HG03442 (cell line): ENCODE data around the gene PCDH1.

Experiments used
- ATAC-seq: cut with Tn5 transposase; IDR thresholded peaks from one replicate; pipeline ENCODE4 v1.9.1; 2021; ENCODE audit warnings: mild to moderate bottlenecking, moderate library complexity; ENCODE audit not compliant: unreplicated experiment

The PCDH1 gene

DNA sequence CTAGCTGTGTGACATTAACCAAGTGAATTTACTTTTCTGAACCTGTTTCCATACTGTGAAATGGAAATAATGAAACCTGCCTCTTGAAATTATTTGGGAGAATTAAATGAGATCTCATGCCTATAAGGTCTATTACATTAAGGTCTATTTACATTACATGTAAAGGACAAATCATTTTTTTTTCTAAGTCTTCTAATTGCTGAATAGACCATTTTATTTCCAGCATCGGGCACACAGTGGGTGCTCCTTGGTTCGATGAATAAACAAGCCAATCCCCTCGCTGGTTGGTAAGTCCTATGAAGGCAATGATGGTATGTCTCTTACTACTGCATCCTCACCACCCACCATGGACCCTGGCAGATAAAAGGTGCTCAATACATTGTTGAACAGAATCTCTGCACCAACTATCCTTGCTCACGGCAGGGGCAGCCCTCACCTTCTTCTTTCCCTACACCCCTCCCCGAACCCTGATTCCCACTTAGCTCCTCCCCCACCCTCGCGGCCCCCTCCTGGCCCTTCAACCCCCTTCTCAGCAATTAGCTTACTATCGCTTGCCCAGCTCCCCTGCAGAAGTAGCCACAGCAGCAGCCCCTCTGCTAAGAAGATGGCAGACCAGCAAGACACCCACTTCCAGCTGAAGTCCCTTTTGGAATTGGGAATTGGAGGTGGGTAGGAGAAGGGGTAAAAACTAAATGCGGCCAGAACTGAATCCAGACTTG, 3.0 kb downstream of the PCDH1 start:
- ATAC-seq, result no peak

DNA sequence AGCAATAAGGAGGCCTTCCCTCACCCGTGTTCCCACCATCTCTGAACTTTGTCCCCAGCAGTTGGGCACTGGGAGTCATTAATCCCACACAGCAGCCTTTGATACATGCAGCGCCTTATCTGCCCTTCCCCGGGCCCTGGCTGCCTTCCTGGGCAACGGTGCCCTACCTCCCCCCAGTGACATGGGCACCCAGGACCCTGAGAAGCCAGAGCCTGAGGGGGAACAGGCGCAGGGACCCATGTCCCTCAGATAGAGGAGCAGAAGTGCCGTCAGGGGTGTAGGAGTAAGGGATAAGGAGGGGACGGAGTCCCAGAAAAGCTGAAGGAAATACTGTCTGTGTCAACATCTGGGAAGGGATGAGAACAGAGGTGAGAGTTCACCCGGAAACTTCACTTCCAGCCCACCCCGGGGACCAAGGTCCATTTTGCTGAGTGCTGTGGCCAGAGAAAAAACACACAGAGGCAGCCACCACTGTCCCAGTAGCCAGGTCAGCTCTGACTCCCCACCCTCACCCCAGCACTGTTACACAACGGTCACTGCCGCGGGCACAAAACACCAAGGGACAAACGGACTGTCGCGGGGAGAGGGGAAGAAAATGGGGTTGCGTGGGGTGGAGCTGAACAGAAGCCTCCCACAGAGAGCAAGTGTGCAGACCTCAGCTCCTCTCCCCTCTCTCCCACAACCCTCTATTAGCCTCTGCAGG, 3.8 kb downstream of the PCDH1 start:
- ATAC-seq, result no peak

DNA sequence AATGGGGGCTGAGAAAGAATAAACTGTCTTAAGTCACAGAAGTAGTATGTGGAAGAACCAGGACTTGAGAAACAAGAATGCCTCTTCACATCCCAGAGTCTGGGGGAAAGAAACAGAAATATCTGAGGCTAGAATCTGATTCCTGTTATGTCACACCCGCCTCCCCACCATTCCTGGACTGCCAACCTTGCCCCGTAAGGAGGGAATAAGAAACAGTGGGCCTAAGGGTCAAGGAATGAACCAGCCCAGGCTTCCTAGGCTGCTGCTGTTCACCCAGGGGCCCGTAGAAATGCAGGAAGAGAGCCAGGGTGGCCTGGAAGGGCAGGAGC, 4.3 kb downstream of the PCDH1 start:
- no peak for ATAC-seq

DNA sequence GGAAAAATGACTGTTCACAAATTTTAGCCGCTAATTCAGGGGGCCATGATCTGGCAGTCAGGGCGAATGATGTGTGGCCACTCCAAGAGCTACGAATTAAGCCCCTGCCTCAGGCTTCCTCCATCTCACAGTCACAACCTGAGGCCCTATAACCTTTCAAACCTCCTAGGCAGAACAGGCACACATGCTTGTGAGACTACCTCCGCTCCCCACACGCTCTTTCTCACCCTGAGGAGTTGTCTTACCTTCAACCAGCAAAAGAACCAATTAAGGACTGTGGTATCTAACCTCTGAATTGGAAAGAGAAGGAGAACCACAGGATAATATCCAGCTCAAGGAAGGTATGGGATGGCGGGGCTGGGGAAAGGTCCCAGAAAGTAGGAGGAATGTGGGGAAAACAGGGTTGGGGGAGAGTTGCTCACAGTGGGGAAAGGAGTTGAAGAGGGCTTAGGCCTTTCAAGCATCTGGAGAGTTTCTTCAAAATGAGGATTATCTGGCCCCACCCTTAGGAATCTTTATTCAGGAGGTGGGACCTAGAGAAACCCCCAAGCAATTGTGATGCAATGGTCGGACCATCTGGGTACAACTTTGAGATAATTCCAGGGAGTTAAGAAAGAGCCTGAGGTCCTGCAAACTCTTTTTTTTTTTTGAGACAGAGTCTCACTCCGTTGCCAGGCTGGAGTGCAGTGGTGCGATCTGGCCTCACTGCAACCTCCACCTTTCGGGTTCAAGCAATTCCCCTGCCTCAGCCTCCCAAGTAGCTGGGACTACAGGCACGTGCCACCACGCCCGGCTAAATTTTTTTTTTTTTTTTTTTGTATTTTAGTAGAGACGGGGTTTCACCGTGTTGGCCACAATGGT, 5.5 kb downstream of the PCDH1 start:
- no peak for ATAC-seq

DNA sequence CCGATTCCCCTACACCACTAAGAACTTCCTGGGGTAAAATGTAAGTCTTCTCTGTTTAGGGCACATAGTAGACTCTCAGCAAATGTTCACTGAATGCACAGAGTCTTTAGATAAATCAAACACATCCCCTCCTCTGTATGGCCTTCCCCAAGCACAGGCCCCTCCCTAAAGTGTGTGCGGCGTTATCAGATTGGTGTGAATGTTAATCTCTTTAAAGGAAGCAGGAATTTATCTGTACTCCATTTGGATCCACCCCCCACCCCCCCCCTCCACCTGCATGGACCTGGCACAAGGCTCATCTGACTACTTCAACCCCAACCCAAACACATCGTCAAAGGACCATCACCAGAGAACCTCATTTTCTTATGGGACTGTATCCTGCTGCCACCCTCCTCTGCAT, 6.3 kb downstream of the PCDH1 start:
- ATAC-seq, result no peak

DNA sequence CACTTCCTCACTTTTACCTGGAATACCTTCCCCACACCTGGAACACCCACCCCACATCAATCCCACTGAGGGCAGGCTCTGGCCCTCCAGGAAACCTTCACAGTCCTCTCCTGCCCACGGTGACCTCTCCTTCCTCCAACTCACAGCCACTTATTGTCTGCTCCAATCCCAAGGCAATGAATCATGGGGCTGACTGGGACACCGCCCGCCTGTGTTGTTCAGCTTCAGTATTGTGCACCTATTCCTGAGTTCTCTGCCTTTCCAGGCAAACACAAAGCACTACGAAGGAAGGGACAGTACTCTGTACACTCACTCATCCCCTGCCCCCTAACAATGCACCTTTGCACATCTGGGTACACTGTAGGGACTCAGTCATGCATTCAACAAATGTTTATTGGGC, 7.3 kb downstream of the PCDH1 start:
- no peak for ATAC-seq

DNA sequence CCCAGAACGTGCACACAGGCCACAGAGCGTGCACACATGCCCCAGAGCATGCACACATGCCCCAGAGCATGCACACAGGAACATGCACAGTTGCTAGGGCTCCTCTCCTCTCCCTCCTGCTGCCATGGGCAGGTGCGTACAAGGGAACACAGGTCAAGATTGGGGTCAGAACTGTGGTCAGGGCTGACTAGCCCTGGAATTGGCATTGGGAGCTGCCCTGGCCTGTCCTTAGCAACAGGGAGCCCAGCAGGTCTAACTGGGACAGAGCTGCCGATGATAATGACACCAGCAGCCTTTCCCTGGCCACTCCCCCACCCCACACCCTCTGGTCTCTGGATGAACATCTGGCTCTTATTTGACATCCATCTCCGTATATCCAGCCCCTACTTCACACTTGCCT, 8.0 kb downstream of the PCDH1 start:
- no peak for ATAC-seq

DNA sequence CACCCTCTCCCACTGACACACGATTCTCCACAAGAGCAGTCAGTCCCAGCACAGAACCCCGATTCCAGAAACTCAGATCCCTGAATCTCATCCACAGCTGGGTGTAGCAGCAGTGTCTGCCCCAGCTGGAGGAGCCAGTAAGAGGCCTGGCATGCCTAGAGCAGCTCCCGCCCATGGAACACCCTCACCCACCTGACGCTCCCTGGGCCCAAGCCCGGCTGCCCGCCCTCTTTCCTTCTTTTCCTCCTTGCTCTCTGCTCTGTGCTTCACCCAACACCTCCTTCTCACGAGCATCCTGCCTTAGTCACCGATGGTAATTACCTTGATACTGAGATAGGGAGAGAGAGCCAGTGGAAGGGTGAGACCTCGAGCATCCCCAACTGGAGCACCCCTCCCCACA, 8.7 kb downstream of the PCDH1 start:
- ATAC-seq, result no peak

DNA sequence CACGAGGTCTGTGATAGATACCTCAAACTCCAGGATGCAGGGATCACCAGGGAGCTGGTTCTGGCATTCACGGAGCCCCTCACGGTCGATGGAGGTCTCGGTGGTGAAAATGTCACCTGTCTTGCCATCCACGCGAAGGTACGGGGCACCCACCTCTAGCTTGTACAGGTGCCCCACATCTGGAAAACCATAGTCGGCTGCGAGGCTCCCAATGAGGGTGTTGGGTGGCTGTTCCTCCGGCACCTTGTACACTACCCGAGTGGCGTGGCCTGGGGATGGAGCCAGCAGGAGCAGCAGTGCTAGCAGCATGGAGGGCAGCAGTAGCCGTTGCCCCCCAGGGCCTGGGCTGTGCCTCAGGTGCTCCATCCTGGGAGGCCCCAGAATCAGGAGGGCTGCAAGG, 9.2 kb downstream of the PCDH1 start:
- ATAC-seq, result no peak

DNA sequence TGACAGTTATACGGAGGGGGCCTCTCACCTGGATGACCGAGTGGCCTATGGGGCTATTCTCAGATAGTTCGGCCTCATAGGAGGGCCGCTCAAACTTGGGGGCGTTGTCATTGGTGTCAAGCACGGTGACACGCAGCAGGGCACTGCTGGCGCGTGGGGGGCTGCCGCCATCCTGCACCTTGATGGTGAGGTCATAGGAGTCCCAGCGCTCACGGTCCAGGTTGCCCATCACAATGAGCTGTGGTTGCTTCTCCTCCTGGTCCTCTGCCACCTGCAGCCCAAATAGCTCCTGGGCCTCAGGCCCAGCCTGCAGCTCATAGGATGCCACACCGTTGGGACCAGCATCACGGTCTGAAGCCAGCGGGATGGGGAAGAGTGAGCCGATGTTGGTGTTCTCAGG, 9.7 kb downstream of the PCDH1 start:
- no peak for ATAC-seq

DNA sequence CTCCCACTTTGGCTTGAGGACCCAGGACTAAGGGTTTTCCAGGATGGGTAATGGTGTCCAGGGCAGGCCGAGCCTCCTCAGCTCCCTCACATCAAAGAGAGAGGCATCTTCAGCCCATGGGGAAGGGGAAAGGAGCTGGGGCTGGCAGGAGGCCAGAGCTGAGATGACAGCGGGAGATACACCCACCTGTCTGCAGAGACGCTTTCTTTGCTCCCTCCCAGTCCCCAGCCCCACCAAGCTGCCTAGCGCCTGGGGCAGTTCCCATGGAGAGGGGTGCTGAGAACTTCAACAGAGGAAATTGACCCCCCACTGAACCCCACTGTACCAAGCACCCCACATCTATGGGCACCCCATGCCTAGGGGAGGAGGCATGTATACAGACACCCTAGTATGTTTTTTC, 10.6 kb downstream of the PCDH1 start:
- no peak for ATAC-seq

DNA sequence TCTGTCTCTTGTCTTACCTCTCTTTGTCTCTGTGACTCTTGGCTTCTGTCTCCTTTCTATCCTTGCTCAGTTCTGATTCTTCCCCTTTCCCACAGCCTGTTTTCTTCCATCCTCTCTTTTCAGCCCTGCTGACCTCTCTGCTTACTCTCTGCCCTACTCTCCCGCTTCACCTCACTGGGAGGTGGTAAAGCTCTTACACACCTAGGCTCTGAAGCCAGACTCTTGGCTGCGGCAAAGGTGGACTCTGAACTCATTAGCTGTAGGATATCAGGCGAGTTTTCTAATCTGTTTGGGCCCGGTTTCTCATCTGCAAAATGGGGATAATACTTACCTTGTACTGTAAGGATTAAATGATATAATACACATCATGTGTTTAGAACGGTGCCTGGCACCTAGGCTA, 11.1 kb downstream of the PCDH1 start:
- no peak for ATAC-seq

DNA sequence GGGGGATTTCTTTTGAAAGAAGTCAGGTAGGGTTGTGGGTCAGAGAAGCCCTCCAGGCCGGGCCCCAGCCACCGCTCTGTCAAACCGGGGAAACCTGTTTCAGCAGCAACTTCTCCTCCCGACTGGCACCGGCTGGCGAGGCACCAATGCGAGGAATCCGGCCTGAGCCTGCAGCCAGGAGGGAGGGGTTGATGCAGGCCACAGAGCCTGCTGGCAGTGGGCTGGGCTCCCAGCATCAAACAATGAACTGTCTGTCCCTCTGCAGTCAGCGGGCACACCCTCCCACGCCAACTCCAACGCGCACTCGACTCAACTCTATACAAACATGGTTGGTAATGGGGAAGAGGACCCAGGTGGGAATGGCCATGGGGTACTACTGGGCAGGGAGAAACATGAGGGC, 12.1 kb downstream of the PCDH1 start:
- no peak for ATAC-seq

DNA sequence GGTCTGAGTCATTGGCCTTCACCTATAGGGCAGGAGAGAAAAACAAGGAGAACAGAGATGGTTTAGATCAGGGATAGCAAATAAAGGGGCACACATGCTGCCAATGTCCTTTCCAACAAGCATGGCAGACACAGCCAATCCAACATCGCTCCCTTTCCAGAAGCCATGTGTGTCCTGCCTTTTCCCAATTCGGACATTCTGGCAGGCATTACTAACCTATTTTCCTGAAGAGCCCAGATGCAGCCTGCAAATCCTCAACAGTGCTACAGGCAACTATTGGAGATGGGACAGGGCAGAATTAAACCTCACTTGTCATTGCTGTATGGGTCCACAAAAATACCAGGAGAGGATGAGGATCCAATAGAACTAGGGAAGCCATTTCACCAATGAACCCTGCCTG, 12.8 kb downstream of the PCDH1 start:
- ATAC-seq, result no peak

DNA sequence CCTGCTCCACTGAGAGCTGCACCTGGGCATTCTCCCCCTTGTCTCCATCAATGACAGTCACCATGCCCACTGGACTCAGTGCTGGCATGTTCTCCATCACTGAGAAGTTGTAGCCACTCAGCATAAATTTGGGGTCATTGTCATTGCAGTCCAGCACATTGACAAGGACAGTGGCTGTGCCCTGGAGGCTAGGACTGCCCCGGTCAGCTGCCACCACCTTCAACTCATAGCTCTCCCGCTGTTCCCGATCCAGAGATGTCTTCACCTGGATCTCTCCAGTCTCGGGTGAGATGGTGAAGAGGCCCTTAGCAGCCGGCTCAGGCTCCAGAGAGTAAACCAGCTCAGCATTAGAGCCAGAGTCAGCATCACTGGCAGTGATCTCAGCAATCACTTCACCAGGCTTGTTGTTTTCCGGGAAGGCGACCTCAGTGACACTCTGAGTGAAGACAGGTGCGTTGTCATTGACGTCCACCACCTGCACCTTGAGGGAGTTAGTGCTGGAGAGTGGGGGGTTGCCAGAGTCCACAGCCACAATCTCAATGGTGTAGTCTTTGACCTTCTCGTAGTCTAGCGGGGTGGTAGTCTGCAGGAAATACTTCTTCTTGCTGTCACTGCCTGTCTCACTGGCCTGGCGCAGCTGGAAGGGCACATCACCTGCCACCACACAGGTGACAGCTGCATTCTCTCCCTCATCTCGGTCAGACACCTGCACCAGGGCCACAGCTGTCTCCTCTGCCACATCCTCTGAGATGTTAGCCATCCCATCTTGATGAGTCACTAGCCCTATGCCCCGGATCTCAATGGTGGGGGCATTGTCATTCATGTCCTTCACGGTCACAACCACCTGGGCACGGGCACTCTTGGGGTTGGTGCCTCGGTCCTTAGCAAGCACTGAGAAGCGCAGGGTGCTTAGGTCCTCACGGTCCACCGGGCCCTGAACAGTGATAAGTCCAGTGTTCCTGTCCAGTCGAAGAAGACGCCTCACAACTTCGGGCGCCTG, 13.5 kb downstream of the PCDH1 start:
- no peak for ATAC-seq

DNA sequence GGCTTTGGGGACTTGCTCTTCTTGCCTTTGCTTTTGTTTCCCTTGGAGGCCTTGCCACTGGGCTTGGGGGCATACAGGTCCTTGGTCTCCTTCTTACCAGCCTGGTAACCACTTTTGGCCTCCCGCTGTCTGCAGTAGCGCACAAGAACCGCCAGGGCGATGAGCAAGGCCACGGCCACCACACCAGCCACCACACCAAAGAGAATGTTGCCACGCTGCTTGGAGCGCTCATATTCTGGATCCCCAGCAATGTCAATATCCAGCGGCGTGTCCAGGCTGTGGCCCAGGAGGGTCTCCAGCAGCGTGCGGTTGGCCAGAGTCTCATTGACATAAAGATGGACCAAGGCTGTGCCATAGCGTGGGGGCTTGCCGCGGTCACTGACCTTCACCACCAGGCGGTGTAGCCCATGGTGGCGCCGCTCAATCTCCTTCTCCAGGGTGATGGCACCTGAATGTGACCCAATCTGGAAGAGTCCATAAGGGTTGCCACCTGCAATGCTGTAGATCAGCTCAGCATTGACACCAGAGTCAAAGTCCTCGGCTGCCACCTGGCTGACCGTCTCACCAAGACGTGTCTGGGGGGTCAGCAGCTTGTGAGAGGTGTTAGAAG, 14.5 kb downstream of the PCDH1 start:
- ATAC-seq, result no peak

DNA sequence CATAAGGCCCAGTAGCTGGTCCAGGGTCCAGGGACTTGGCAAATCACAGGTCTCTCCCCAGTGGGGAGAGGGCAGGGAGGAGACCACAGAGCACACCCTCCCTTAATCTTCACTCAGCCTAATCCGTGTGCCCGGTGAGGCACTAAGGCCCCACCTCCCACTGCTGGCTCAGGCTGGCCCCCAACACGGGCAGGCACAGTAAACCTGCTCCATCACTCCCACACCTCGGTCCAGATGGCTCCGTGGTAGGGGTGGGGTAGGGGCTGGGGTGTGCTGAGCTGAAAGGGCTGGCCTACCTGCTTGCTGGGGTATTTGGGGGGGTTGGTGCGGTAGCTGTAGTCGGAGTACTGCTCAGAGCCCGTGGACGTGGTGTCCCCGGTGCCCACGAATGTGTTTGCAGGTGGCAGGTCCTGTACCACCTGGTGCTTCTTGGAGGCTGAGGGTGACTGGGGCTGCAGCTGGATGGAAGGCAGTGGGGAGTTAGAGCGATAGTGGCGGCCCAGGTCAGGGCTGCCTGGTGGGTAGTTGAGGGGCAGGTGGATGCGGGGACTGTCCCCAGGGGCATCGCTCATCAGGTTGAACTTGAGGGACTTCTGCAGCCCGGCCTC, 15.2 kb downstream of the PCDH1 start:
- ATAC-seq, result no peak

DNA sequence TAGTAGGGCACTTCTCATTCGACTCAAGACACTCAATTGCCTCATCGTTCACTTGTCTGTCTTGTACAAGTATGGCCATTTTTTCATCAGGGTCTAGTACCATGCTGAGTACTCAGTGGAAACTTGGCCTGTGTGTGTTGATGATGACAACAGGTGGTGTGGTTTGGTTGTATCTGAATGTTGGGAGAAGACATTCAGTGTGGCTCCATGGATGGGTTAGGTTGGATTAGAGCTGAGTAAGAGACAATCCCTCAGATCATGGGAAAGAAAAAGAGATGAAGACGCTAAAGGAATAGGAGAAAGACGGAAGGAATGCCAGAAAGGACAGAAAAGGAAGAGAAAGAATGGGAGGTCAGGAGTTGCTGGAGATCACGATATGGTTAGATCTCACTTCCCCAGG, 17.0 kb downstream of the PCDH1 start:
- ATAC-seq, result no peak

DNA sequence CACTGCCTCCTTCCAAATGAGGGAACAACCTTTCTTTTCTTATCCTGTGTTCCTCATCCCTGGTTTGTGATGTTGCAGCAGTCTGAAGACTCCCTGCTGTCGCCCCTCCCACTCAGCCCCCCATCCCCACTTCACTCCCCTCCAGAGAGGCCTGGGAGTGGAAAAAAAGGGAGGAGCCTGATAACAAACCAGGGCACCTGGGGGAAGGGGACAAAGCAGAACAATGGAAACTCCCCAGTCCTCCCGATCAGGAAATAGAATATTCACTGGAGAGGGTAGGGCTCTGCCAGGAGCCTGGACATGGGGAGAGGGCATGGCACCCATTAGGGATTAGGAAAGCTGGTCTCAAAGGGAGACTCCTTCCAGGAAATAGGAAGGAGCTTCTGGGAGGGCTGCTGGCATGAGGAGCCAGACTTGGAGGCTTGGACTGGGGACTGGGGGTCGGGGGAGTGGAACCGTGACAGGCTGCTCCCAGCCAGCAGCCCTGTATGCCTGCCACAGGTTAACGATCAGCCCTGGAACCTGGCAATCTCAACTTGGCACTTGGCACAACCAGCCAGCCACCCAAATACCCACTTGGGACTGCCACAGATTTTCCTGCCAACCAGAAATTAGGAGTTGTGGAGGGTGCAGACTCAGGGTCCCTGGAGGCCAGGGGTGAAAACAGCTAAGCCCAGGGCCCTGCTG, 20.0 kb downstream of the PCDH1 start:
- no peak for ATAC-seq
